ENCODE data around the gene ARHGAP23.

The ARHGAP23 gene

DNA sequence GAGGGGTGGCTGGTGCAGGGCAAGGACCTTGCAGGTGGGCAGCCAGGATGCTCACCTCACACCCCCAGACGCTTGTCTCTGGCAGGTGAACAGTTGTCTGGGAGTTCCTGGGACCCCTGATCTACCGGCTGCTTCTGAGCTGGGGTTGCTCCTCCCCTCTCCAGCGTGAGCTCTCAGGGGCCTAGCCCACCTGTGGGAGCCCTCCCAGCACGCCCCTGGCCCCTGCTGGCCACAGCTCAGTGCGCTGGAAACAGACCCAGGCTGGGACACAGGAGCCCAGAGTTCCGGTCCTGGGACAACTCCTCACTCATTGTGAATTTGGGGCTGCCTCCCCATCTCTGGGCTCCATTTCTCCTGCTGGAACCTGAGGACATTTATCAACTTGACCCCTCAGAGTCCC, 30.3 kb downstream of the ARHGAP23 start:
- no peak for TF ChIP-seq CTCF (IDR thresholded peaks at IDR 0.05; ENCODE audit: low read depth, low read length, missing control alignments)
- DNase-seq = no peak
- Histone ChIP-seq H3K36me3 (replicated peaks) (peaks cover 47% of the 10 kb centered on the region), H3K4me3 (ENCODE audit: low read depth, low read length) (no peak overlapping the region), H3K27ac (no peak overlapping the region), H3K27me3 (replicated peaks) (no peaks in the 10 kb centered on the region)
- in situ Hi-C loops (cut with HindIII; ENCODE audit: low pct_ligation_motif_present, low sequenced_read_pairs) = no loop called here

DNA sequence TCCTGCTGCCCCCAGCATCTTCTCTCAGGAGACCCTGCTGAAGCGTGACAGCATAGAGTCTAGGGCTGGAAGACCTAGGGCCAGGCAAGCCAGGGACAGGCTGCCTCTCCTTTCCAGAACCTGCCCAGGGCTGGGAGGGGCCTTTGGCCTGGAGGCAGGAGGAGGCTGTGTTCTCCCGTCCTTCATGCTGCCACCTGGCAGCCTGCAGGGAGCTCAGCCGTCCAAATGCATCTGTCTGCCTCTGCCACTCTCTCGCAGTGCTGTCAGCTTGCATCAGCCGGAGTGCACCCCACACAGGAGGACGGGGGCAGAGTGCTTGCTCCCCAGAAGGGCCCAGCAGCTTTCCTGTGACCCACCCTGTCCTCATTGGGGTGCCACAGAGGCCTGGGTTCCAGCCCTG, 31.3 kb downstream of the ARHGAP23 start:
- no peak for DNase-seq
- Histone ChIP-seq H3K27ac (no peak overlapping the region), H3K27me3 (replicated peaks) (no peaks in the 10 kb centered on the region), H3K36me3 (replicated peaks) (peaks cover 57% of the 10 kb centered on the region), H3K4me3 (ENCODE audit: low read depth, low read length) (no peak overlapping the region)
- no peak for TF ChIP-seq CTCF (IDR thresholded peaks at IDR 0.05; ENCODE audit: low read depth, low read length, missing control alignments)
- in situ Hi-C loops (cut with HindIII; ENCODE audit: low pct_ligation_motif_present, low sequenced_read_pairs) = no loop called here

DNA sequence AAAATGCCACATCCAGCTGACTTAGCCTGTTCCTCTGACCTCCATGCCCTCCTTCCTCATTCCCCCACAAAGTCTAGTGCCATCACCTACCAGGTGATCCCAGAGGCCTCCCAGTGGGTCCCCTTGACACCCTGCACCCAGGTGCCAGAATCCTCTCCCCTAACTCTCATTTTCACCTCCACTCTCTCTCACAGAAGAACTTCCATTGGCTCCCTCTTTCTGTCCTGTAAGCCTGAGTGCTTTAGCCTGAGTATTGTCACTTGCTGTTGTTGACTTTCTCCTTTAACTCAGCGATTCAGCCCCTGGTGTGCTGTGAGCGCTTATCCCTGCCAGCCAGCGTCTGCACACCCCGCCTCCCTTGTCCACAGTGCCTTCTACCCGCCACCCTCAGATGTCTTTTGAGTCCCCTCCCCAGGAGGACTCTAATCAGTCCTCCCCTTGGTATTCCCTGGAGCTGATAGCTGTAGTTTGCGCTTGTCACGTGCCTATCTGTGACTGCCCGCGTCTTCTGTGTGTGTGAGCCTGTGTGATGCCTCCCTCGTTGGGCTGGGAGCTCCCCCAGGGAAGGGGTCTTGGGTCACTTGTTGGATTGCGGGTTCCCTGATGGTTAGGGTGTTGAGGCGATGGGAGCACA, 31.9 kb downstream of the ARHGAP23 start:
- TF ChIP-seq CTCF (IDR thresholded peaks at IDR 0.05; ENCODE audit: low read depth, low read length, missing control alignments) = no peak
- Histone ChIP-seq H3K27me3 (replicated peaks) (no peaks in the 10 kb centered on the region), H3K27ac (no peak overlapping the region), H3K36me3 (replicated peaks) (peaks cover 57% of the 10 kb centered on the region), H3K4me3 (ENCODE audit: low read depth, low read length) (no peak overlapping the region)
- in situ Hi-C loops (cut with HindIII; ENCODE audit: low pct_ligation_motif_present, low sequenced_read_pairs) = no loop called here
- no peak for DNase-seq

DNA sequence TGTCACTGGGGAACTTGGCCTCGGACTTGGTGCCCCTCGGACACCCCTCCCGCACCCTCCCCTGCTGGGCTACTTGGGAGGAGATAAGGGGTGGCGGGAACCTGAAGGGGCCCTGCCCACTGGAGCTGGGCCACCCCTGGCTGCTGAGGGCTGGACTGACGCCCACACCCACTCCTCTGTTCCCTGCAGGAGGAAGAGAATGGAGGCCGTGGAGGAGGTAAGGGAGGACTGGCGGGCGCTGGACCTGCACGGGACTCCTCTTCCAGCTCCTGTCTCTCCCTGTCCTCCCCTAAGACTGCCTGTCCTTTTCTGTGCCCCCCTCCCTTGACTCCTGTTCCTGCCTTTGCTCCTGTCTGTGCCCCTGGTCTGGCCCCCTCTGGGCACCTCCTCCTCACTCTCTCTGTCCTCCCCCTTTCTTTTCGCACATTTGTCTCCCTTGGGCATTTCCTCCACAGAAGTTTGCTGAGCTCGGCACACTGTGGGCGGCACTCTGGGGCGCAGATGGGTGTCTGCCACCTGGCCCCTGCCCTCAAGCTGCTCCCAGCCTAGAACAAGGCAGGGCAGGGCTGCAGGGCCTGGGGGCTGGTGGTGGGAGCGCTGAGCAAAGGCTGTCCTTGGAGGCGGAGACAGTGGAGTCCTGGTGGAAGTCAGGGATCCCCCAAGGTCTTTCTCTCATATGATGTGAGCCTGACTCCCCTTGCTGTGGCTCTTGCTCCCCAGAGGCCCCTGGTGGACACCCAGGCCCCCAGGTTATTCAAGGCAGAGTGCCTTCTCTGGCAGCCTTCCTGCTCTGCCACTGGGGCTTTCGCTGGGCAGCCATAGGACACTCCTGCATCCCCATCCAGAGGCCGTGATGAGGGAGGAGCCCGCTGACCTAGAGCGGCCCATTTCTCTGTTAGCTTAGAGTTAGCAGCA, 32.7 kb downstream of the ARHGAP23 start:
- TF ChIP-seq CTCF (IDR thresholded peaks at IDR 0.05; ENCODE audit: low read depth, low read length, missing control alignments) = peak; percentile 16
- no peak for DNase-seq
- H3K36me3 ChIP-seq (replicated peaks) = peaks cover 59% of the 10 kb centered on the region
- in situ Hi-C loops (cut with HindIII; ENCODE audit: low pct_ligation_motif_present, low sequenced_read_pairs) = no loop called here
- no peak overlapping the region for H3K27ac ChIP-seq
- no peak overlapping the region for H3K4me3 ChIP-seq (ENCODE audit: low read depth, low read length)
- no peaks in the 10 kb centered on the region for H3K27me3 ChIP-seq (replicated peaks)

DNA sequence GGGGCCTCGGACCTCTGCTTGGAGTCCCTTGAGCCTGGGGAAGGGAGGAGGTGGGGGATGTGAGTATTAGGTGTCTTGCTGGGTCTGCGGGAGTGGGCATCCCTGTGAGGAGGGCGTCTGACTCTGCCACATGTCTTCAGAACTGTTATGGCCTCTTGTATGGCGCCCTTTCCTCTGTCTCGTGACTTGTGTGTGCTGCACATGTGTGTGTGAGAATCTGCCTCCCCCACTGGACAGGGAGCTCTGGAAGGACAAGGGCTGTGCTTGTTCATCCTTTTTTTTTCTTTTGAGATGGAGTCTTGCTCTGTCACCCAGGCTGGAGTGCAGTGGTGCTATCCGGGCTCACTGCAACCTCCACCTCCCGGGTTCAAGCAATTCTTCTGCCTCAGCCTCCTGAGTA, 33.4 kb downstream of the ARHGAP23 start:
- H3K36me3 ChIP-seq (replicated peaks) = peaks cover 66% of the 10 kb centered on the region
- TF ChIP-seq CTCF (IDR thresholded peaks at IDR 0.05; ENCODE audit: low read depth, low read length, missing control alignments) = no peak
- H3K27me3 ChIP-seq (replicated peaks) = no peaks in the 10 kb centered on the region
- DNase-seq = no peak
- no peak overlapping the region for H3K27ac ChIP-seq
- in situ Hi-C loops (cut with HindIII; ENCODE audit: low pct_ligation_motif_present, low sequenced_read_pairs) = no loop called here
- no peak overlapping the region for H3K4me3 ChIP-seq (ENCODE audit: low read depth, low read length)
